Measurements from ENCODE around the gene LITAF.

DNA sequence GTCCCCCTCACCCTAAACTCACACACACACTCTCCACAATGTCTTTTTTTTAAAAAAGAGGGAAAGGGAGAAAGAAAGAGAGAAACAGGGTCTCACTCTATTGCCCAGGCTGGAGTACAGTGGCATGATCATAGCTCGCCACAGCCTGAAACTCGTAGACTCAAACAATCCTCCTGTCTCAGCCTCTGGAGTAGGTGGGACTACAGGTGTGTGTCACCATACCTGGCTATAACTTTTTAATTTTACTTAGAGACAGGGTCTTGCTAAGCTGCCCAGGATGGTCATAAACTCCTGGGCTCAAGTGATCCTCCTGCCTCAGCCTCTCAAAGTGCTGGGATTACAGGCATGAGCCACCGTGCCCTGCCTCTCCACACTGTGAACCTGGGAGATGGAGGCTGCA, 24.9 kb downstream of the LITAF start:
- no peak for TF ChIP-seq CTCF (IDR thresholded peaks at IDR 0.05; ENCODE audit: insufficient read depth, low read length)
- no peak for TF ChIP-seq POLR2AphosphoS5 (IDR thresholded peaks at IDR 0.05; ENCODE audit: low read depth)
- TF ChIP-seq, protein P1, sequence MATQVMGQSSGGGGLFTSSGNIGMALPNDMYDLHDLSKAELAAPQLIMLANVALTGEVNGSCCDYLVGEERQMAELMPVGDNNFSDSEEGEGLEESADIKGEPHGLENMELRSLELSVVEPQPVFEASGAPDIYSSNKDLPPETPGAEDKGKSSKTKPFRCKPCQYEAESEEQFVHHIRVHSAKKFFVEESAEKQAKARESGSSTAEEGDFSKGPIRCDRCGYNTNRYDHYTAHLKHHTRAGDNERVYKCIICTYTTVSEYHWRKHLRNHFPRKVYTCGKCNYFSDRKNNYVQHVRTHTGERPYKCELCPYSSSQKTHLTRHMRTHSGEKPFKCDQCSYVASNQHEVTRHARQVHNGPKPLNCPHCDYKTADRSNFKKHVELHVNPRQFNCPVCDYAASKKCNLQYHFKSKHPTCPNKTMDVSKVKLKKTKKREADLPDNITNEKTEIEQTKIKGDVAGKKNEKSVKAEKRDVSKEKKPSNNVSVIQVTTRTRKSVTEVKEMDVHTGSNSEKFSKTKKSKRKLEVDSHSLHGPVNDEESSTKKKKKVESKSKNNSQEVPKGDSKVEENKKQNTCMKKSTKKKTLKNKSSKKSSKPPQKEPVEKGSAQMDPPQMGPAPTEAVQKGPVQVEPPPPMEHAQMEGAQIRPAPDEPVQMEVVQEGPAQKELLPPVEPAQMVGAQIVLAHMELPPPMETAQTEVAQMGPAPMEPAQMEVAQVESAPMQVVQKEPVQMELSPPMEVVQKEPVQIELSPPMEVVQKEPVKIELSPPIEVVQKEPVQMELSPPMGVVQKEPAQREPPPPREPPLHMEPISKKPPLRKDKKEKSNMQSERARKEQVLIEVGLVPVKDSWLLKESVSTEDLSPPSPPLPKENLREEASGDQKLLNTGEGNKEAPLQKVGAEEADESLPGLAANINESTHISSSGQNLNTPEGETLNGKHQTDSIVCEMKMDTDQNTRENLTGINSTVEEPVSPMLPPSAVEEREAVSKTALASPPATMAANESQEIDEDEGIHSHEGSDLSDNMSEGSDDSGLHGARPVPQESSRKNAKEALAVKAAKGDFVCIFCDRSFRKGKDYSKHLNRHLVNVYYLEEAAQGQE (IDR thresholded peaks at IDR 0.05; ENCODE audit: insufficient replicate concordance, low read depth): no peak
- no peak for TF ChIP-seq GABPA (IDR thresholded peaks at IDR 0.05; ENCODE audit: low read depth)
- TF ChIP-seq SPI1 (IDR thresholded peaks at IDR 0.05; ENCODE audit: borderline replicate concordance, low read depth): no peak
